ENCODE results near the gene IL17RE.

GRCh38 chr3:9934235-9934621 lies 31.6 kb downstream of the IL17RE start:
- peak in 3 of 4 experiments; percentile 18 to 43 (median 20) for TF ChIP-seq CTCF (IDR thresholded peaks at IDR 0.05)
- TF ChIP-seq EP300 (IDR thresholded peaks at IDR 0.05) = no peak
